ACHN (cell line): ENCODE results near the gene TRMT1.

Source experiments
- DNase-seq: peaks from one replicate; pipeline ENCODE4 v3.0.0-alpha.2; 2015
- in situ Hi-C: cut with HindIII; loops from 2 replicates; pipeline ENCODE4 v1.10.0; 2017; ENCODE audit warnings: low sequenced_read_pairs, low pct_ligation_motif_present, low pct_unique_long_range_greater_than_20kb

Gene TRMT1

DNA sequence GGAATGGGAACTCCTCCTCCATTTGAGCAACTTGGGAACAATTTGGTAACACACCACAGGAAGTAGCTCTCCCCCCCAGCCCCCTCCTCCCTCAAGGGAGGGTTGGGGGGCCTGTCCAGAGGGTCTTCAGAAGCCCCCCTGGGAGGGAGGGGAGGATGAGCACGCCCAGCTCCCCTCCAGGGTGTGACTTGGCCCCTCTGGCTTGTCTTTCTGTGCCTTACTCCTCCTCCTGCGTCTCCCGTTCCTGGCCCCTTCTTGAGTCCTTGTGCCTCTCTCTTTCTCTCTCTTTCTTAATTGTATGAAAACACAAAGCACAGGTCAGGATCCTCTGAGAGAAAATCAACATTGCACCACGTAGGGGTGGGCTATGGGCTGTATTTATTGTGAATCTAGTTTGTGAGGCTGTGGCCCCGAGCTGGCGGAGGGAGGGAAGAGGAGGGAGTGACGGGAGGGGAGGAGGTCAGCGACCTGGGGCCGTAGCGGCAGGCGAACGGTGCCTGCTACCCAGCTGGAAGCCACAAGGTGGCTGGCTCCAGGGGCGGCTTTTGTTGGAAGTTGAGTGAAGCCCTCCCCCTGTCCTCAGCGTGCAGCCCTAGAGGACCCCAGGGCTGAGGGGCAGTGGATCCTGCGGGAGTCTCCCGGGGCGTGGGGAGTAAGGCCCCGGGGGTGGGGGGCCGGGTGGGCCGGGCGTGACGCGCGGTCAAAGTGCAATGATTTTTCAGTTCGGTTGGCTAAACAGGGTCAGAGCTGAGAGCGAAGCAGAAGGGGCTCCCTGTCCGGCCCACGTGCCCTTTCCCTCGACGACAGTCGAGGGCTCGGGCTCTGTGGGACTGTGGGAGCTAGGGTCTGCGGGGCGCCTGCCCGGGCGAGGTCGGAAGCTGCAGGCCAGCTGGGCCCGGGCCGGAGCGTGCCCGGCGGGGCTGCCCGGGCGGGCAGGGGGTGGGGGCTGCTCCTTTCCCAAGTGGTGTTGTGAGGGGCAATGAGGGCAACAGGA, 20.3 kb downstream of the TRMT1 start:
- no peak for DNase-seq
- in situ Hi-C loops: no loop called here

DNA sequence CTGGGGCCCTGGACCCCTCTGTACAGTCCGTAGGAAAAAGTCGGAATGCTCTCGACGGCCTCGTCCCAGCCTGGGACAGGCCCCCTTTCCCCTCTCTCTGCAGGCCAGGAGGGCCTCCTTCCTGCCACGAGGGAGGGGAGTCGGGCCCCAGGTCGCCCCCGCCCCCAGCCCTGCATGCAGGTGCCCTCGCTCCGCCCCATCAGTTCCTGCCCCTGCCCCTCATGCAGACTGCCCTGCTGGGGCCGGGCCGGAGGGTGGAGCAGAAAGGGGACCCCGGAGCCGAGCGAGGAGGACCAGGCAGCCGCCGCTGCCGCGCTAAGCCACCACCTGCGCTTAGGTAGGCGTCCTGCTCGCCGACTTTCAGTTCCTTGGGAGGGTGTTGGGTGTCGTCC, 21.2 kb downstream of the TRMT1 start:
- DNase-seq: no peak
- in situ Hi-C loops: no loop called here

- DNase-seq: no peak
- in situ Hi-C loops: no loop called here
Measured at GRCh38 chr19:13094771-13095392, 21.7 kb downstream of the TRMT1 start.

- in situ Hi-C loops: no loop called here
- DNase-seq: no peak
Measured at GRCh38 chr19:13094106-13094504, 22.4 kb downstream of the TRMT1 start.

- in situ Hi-C loops: no loop called here
Measured at GRCh38 chr19:13093407-13094105, 23.0 kb downstream of the TRMT1 start.

GRCh38 chr19:13092606-13093235, 23.8 kb downstream of the TRMT1 start:
- DNase-seq: peak; percentile 44
- in situ Hi-C loops: no loop called here

More at GRCh38 chr19:13093407-13094105, 23.0 kb downstream of the TRMT1 start:
- peak; percentile 73 for DNase-seq

GRCh38 chr19:13092158-13092543, 24.4 kb downstream of the TRMT1 start:
- in situ Hi-C loops: no loop called here
- DNase-seq: no peak

GRCh38 chr19:13091400-13092157, 25.0 kb downstream of the TRMT1 start:
- in situ Hi-C loops: no loop called here

GRCh38 chr19:13090511-13091231, 25.9 kb downstream of the TRMT1 start:
- in situ Hi-C loops: no loop called here
- DNase-seq: no peak

More at GRCh38 chr19:13091400-13092157, 25.0 kb downstream of the TRMT1 start:
- no peak for DNase-seq

DNA sequence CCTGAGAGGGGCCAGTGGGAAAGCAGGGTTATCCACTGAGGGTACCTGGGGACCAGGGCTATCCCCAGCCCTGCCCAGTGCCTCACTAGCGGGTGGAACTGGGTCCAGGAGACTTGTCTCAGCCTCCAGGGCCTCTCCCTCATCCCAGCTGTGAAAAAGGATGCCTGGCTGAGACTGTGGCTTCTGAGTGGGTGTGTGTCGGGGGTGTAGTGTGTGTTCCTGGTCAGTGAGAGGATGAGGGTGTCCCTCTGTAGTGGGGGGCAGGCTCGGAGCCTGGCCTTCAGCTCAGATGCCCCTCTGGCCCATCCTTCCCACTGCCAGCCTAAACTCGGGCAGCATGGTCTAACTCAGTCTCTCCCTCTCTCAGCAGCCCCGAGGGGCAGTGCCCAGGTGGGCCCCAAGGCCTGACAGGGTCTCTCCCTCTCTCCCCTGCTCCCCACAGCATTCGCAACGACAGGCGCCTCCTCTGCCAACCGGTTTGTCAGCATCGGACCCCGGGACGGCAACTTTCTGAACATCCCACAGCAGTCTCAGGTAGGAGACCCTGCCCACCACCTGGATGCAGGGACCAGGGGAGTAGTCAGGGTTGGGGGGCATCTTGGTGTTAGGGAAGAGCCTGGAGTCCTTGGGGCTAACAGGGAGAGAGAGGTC, 26.6 kb downstream of the TRMT1 start:
- in situ Hi-C loops: no loop called here
- no peak for DNase-seq

GRCh38 chr19:13089139-13089856, 27.2 kb downstream of the TRMT1 start:
- in situ Hi-C loops: no loop called here
- peak; percentile 21 for DNase-seq

- no peak for DNase-seq
- in situ Hi-C loops: no loop called here
Measured at GRCh38 chr19:13087795-13088537, 28.6 kb downstream of the TRMT1 start.

GRCh38 chr19:13087295-13087694, 29.2 kb downstream of the TRMT1 start:
- in situ Hi-C loops: no loop called here
- no peak for DNase-seq

DNA sequence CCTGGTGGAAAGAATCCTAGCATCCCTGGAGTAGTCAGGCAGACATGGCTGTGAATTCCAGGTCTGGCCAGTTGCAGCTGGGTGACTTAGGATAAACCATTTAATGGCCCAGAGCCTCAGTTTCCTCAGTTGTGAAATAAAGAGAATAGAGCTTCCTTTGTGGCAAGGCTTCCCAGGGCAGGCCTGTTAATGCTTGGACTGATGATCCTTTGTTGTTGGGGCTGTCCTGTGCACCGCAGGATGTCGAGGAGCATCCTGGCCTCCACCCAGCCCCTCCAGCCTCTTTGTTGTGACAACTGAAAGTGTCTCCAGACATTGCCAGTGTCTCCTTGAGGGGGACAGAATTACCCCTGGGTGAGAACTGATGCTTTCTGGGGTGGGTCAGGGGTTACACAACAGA, 30.2 kb downstream of the TRMT1 start:
- in situ Hi-C loops: no loop called here

GRCh38 chr19:13085666-13086065, 30.9 kb downstream of the TRMT1 start:
- in situ Hi-C loops: no loop called here

More for the DNA sequence above, 30.2 kb downstream of the TRMT1 start:
- no peak for DNase-seq

GRCh38 chr19:13083627-13084026, 32.9 kb downstream of the TRMT1 start:
- in situ Hi-C loops: no loop called here
- no peak for DNase-seq

More at GRCh38 chr19:13085666-13086065, 30.9 kb downstream of the TRMT1 start:
- no peak for DNase-seq
